CD14-positive monocyte (primary cell): ENCODE data around the gene TPRG1L. TPM values are rescaled to one million over a fixed set of nuclear protein-coding genes. Genes with fewer than 3 reads are reported as not detected.

Experiments
- DNase-seq, 3 donors: peaks; one replicate each; pipeline ENCODE4 v3.0.0-alpha.2; 2011 to 2022
- H2AFZ ChIP-seq: 2 replicates; pipeline ENCODE4 v1.6.0; 2012; ENCODE audit warnings: mild to moderate bottlenecking, low read depth, low read length, inconsistent platforms; ENCODE audit not compliant: insufficient read depth, poor library complexity, severe bottlenecking
- H3K27ac ChIP-seq, 2 donors: 1 replicate in 1 of 2; 2 replicates in 1 of 2; pipeline ENCODE4 v1.5.1; 2012 to 2013; ENCODE audit warnings: low read length in 2 of 2, control low read depth in 1 of 2, inconsistent platforms in 1 of 2, low read depth in 1 of 2, mild to moderate bottlenecking in 1 of 2
- H3K27me3 ChIP-seq, 2 donors: one replicate each; pipeline versions ENCODE4 v1.6.0 to v1.6.1; 2011 to 2013; ENCODE audit warnings: low read length in 2 of 2; ENCODE audit not compliant: control insufficient read depth in 2 of 2, insufficient read depth in 2 of 2
- H3K36me3 ChIP-seq, 2 donors: replicated peaks in 1 of 2; 1 replicate in 1 of 2; 2 replicates in 1 of 2; pipeline versions ENCODE4 v1.5.1 to v1.6.1; 2012 to 2013; ENCODE audit warnings: low read length in 2 of 2, control low read depth in 1 of 2, inconsistent platforms in 1 of 2, mild to moderate bottlenecking in 1 of 2; ENCODE audit not compliant: insufficient read depth in 2 of 2, control insufficient read depth in 1 of 2
- H3K4me1 ChIP-seq, 2 donors: 1 replicate in 1 of 2; 2 replicates in 1 of 2; pipeline versions ENCODE4 v1.5.1 to v1.6.1; 2012 to 2013; ENCODE audit warnings: low read length in 2 of 2, control low read depth in 1 of 2, inconsistent platforms in 1 of 2, mild to moderate bottlenecking in 1 of 2, moderate library complexity in 1 of 2; ENCODE audit not compliant: insufficient read depth in 2 of 2, control insufficient read depth in 1 of 2
- H3K4me2 ChIP-seq: replicated peaks from 2 replicates; pipeline ENCODE3; 2012; ENCODE audit warnings: low read length, moderate library complexity, mild to moderate bottlenecking; ENCODE audit not compliant: poor library complexity, severe bottlenecking; ENCODE audit errors: extremely low read depth
- H3K4me3 ChIP-seq, 3 experiments: fragments of 200-600 bp in 1 of 3; sonication (generic) in 1 of 3; replicated peaks in 1 of 3; 1 replicate in 2 of 3; 2 replicates in 1 of 3; pipeline ENCODE4 v1.5.1; 2011 to 2013; ENCODE audit warnings: low read length in 3 of 3, mild to moderate bottlenecking in 3 of 3, control low read depth in 2 of 3, low read depth in 2 of 3, inconsistent platforms in 1 of 3, moderate library complexity in 1 of 3
- H3K79me2 ChIP-seq: 2 replicates; pipeline ENCODE4 v1.6.0; 2012; ENCODE audit warnings: mild to moderate bottlenecking, control low read depth, inconsistent platforms, low read length, moderate library complexity; ENCODE audit not compliant: insufficient read depth
- H3K9ac ChIP-seq: 2 replicates; pipeline ENCODE4 v1.6.0; 2017; ENCODE audit warnings: low read length, mild to moderate bottlenecking; ENCODE audit not compliant: insufficient read depth, poor library complexity, severe bottlenecking
- H3K9me3 ChIP-seq, 2 donors: replicated peaks in 1 of 2; 1 replicate in 1 of 2; 2 replicates in 1 of 2; pipeline versions ENCODE4 v1.5.1 to v1.6.1; 2012 to 2013; ENCODE audit warnings: low read length in 2 of 2, control low read depth in 1 of 2; ENCODE audit not compliant: control insufficient read depth in 1 of 2, insufficient read depth in 1 of 2
- H4K20me1 ChIP-seq: 2 replicates; pipeline ENCODE4 v1.6.0; 2012; ENCODE audit warnings: mild to moderate bottlenecking, low read length, control low read depth, moderate library complexity; ENCODE audit not compliant: insufficient read depth
- H3K27ac Mint-ChIP-seq, 7 donors: one replicate each; pipeline ENCODE4 v1.8.0; 2020; ENCODE audit warnings: mild to moderate bottlenecking in 7 of 7, mixed read lengths in 7 of 7, moderate library complexity in 6 of 7, inconsistent platforms in 2 of 7
- H3K27me3 Mint-ChIP-seq, 3 donors: one replicate each; pipeline ENCODE4 v1.8.0; 2021 to 2022; ENCODE audit warnings: low read depth in 3 of 3, mild to moderate bottlenecking in 3 of 3, mixed read lengths in 3 of 3, moderate library complexity in 3 of 3, inconsistent platforms in 1 of 3
- H3K36me3 Mint-ChIP-seq, 2 donors: one replicate each; pipeline ENCODE4 v1.8.0; 2020; ENCODE audit warnings: mixed read lengths in 2 of 2, inconsistent platforms in 1 of 2, mild to moderate bottlenecking in 1 of 2
- H3K4me1 Mint-ChIP-seq: one replicate; pipeline ENCODE4 v1.8.0; 2020; ENCODE audit warnings: mild to moderate bottlenecking, mixed read lengths
- H3K4me3 Mint-ChIP-seq, 2 donors: one replicate each; pipeline ENCODE4 v1.8.0; 2020; ENCODE audit warnings: mild to moderate bottlenecking in 2 of 2, mixed read lengths in 2 of 2, moderate library complexity in 1 of 2
- H3K9me3 Mint-ChIP-seq, 7 donors: one replicate each; pipeline ENCODE4 v1.8.0; 2020 to 2022; ENCODE audit warnings: mixed read lengths in 7 of 7, mild to moderate bottlenecking in 6 of 7, moderate library complexity in 6 of 7, inconsistent platforms in 2 of 7
- CTCF ChIP-seq: fragments of 200-600 bp; IDR thresholded peaks from one replicate; pipeline ENCODE4 v1.8.0; 2022; ENCODE audit warnings: antibody characterized with exemption, mild to moderate bottlenecking
- WGBS: methylation state at CpG from one replicate; pipeline ENCODE4 v1.1.5; 2013; ENCODE audit warnings: missing lambda C conversion rate; ENCODE audit not compliant: insufficient coverage; 5-methylcytosine and 5-hydroxymethylcytosine counted together
- intact Hi-C, 2 donors: fragments of 100-400 bp; cut with micrococcal nuclease; formaldehyde crosslinking; loops; one replicate each; pipeline versions ENCODE4 v1.15.0 to v1.15.1; 2023
- polyA plus RNA-seq, 3 donors: library from polyadenylated mRNA; depleted of rRNA in 1 of 3; unstranded in 2 of 3; stranded (reverse) in 1 of 3; fragments of 300-500 nt in 2 of 3; fragments of >200 nt in 1 of 3; fragmentation: Illumina TruSeq in 2 of 3; gene quantifications; 1 replicate in 2 of 3; 2 replicates in 1 of 3; pipeline ENCODE4 v1.2.3, GENCODE V29; 2012 to 2021

Gene TPRG1L
- polyA plus RNA-seq, 3 donors, result 16.1 to 19.7 (median 18.5) TPM

GRCh38 chr1:3632716-3633343, 8.0 kb downstream of the TPRG1L start:
- Histone ChIP-seq H4K20me1 (no peaks in the 10 kb centered on the region), H3K27ac (no peak overlapping the region), H3K9me3 (no peaks in the 10 kb centered on the region), H2AFZ (no peak overlapping the region), H3K4me1 (peaks cover 10 to 15% of the 10 kb centered on the region in 2 donors), H3K4me2 (no peak overlapping the region), H3K27me3 (no peaks in the 10 kb centered on the region), H3K9ac (no peak overlapping the region), H3K79me2 (no peaks in the 10 kb centered on the region), H3K4me3 (no peak overlapping the region), H3K36me3 (peaks cover 86 to 98% of the 10 kb centered on the region in 2 donors)
- Mint-ChIP-seq H3K36me3 (peaks cover 75 to 95% of the 10 kb centered on the region in 2 donors), H3K4me1 (peaks cover 8% of the 10 kb centered on the region), H3K4me3 (no peak overlapping the region), H3K9me3 (no peaks in the 10 kb centered on the region), H3K27me3 (peaks cover 0 to 2% (median 2%) of the 10 kb centered on the region in 3 donors), H3K27ac (peak overlapping the region in 2 of 7 donors; percentile 51 to 68)
- DNase-seq, result no peak
- intact Hi-C loops, result no loop called here
- TF ChIP-seq CTCF, result no peak
- WGBS, result 98% methylated on average over 21 of the region's 26 CpGs

- peaks cover 10 to 15% of the 10 kb centered on the region in 2 donors for H3K4me1 ChIP-seq
- no peak overlapping the region for H3K4me3 Mint-ChIP-seq
- no peak overlapping the region for H3K27ac ChIP-seq
- H3K27me3 Mint-ChIP-seq, result peaks cover 0 to 2% (median 2%) of the 10 kb centered on the region in 3 donors
- peaks cover 78 to 95% of the 10 kb centered on the region in 2 donors for H3K36me3 Mint-ChIP-seq
- H4K20me1 ChIP-seq, result no peaks in the 10 kb centered on the region
- H3K9me3 Mint-ChIP-seq, result no peaks in the 10 kb centered on the region
- H3K27me3 ChIP-seq, result no peaks in the 10 kb centered on the region
- WGBS, result 96% methylated on average over 26 of the region's 28 CpGs
- no peak overlapping the region for H3K4me2 ChIP-seq
- intact Hi-C loops, result no loop called here
- H3K27ac Mint-ChIP-seq, result no peak overlapping the region
- DNase-seq, result no peak
- TF ChIP-seq CTCF, result no peak
- H3K9me3 ChIP-seq, result no peaks in the 10 kb centered on the region
- H3K9ac ChIP-seq, result no peak overlapping the region
- no peaks in the 10 kb centered on the region for H3K79me2 ChIP-seq
- H2AFZ ChIP-seq, result no peak overlapping the region
- H3K4me1 Mint-ChIP-seq, result peaks cover 8% of the 10 kb centered on the region
- no peak overlapping the region for H3K4me3 ChIP-seq
- H3K36me3 ChIP-seq, result peaks cover 86 to 98% of the 10 kb centered on the region in 2 donors
Measured at GRCh38 chr1:3633344-3634058, 8.7 kb downstream of the TPRG1L start.
